Measurements from ENCODE around the gene BCAS3. TPM values are rescaled to one million over a fixed set of nuclear protein-coding genes. Genes with fewer than 3 reads are reported as not detected.

The BCAS3 gene
- total RNA-seq, 1 experiment from 2014 or later, result 26.3 TPM

DNA sequence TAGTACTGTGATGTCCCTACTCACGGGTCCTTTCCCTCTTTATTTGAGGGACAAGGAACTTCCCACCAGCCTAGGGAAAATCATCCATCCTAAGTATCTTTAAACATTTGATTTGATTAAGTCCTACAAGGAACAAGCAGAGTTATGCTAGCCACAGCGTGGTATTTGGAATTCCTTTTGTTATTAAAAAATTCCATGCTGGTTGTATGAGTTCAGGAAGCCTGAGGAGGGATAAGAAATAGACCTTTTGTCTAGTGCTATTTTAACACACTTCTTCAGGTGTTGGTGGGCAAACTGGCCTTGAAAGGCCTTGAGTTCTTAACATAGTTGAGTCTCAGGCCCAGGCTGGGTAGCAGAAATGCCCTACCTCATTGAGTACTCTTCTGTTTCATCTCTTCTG is 616.6 kb downstream of the BCAS3 start:
- BruUV-seq (replicated peaks), result no TSS peak
- ChIA-PET POLR2A (no interaction called here), CTCF (no interaction called here), RAD21 (ENCODE audit: low non-redundant PET in 1 of 2, low total read pairs in 2 of 2, uncharacterized antibody in 2 of 2, unreplicated experiment in 2 of 2) (no interaction called here)
- Histone ChIP-seq H3K4me1 (ENCODE audit: control insufficient read depth in 1 of 2, insufficient read depth in 2 of 2, low read length in 2 of 2) (peaks cover 0 to 7% of the 10 kb centered on the region in 2 experiments; a peak in 1 of 4 replicates), H3K4me3 (replicated peaks in 1 of 2; ENCODE audit: low read depth in 1 of 2, low read length in 2 of 2) (no peak overlapping the region), H3K79me2 (ENCODE audit: insufficient read depth, low read length) (no peaks in the 10 kb centered on the region), H3K27me3 (ENCODE audit: insufficient read depth, low read length) (0 out of 2 replicates have a peak, but pooled peaks cover 5% of the 10 kb centered on the region), H3K9me3 (ENCODE audit: control insufficient read depth in 1 of 2, insufficient read depth in 1 of 2, low read depth in 1 of 2, low read length in 2 of 2) (no peaks in the 10 kb centered on the region), H2AFZ (ENCODE audit: low read depth, low read length, poor library complexity, severe bottlenecking) (no peak overlapping the region), H3K9me2 (ENCODE audit: insufficient read depth) (no peaks in the 10 kb centered on the region), H3K27ac (ENCODE audit: low read depth, low read length) (no peak overlapping the region), H4K20me1 (ENCODE audit: insufficient read depth) (no peaks in the 10 kb centered on the region), H3K36me3 (ENCODE audit: control insufficient read depth in 1 of 2, insufficient read depth in 2 of 2, low read length in 2 of 2) (no peaks in the 10 kb centered on the region), H3K4me2 (ENCODE audit: low read length) (no peak overlapping the region), H3K9ac (ENCODE audit: low read length) (no peak overlapping the region)
- DNase-seq (ENCODE audit: low read depth, low spot score) (no peak), ATAC-seq (no peak)
- no peak for TF ChIP-seq POLR2AphosphoS5 (IDR thresholded peaks at IDR 0.05; ENCODE audit: low read depth, low read length)
- TF ChIP-seq CEBPB (IDR thresholded peaks at IDR 0.05; ENCODE audit: low read depth), result no peak
- no peak for TF ChIP-seq CBX3 (IDR thresholded peaks at IDR 0.05; ENCODE audit: low read depth)
- TF ChIP-seq, protein P1, sequence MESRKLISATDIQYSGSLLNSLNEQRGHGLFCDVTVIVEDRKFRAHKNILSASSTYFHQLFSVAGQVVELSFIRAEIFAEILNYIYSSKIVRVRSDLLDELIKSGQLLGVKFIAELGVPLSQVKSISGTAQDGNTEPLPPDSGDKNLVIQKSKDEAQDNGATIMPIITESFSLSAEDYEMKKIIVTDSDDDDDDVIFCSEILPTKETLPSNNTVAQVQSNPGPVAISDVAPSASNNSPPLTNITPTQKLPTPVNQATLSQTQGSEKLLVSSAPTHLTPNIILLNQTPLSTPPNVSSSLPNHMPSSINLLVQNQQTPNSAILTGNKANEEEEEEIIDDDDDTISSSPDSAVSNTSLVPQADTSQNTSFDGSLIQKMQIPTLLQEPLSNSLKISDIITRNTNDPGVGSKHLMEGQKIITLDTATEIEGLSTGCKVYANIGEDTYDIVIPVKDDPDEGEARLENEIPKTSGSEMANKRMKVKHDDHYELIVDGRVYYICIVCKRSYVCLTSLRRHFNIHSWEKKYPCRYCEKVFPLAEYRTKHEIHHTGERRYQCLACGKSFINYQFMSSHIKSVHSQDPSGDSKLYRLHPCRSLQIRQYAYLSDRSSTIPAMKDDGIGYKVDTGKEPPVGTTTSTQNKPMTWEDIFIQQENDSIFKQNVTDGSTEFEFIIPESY (IDR thresholded peaks at IDR 0.05; ENCODE audit: extremely low read depth, insufficient replicate concordance, low read length), result no peak
- TF ChIP-seq POLR2A (IDR thresholded peaks at IDR 0.05; ENCODE audit: borderline replicate concordance, extremely low read depth, insufficient read depth, insufficient read length), result no peak
- TF ChIP-seq YY1 (IDR thresholded peaks at IDR 0.05; ENCODE audit: extremely low read depth, insufficient replicate concordance, low read depth, low read length), result no peak
- TF ChIP-seq ELF1 (IDR thresholded peaks at IDR 0.05; ENCODE audit: borderline replicate concordance, low read depth), result no peak
- TF ChIP-seq ZNF274 (IDR thresholded peaks at IDR 0.05; ENCODE audit: low read depth, low read length), result no peak
- no peak for TF ChIP-seq EGR1 (IDR thresholded peaks at IDR 0.05; ENCODE audit: low read depth)
- TF ChIP-seq JUND (IDR thresholded peaks at IDR 0.05), result no peak
- no peak for TF ChIP-seq SP1 (IDR thresholded peaks at IDR 0.05; ENCODE audit: low read depth)
- TF ChIP-seq TCF7L2 (IDR thresholded peaks at IDR 0.05; ENCODE audit: borderline replicate concordance, extremely low read depth, insufficient read depth, insufficient read length), result no peak
- no peak for TF ChIP-seq SIN3A (IDR thresholded peaks at IDR 0.05; ENCODE audit: low read depth)
- no peak for TF ChIP-seq FOSL1 (IDR thresholded peaks at IDR 0.05; ENCODE audit: low read depth)
- TF ChIP-seq, protein P2, sequence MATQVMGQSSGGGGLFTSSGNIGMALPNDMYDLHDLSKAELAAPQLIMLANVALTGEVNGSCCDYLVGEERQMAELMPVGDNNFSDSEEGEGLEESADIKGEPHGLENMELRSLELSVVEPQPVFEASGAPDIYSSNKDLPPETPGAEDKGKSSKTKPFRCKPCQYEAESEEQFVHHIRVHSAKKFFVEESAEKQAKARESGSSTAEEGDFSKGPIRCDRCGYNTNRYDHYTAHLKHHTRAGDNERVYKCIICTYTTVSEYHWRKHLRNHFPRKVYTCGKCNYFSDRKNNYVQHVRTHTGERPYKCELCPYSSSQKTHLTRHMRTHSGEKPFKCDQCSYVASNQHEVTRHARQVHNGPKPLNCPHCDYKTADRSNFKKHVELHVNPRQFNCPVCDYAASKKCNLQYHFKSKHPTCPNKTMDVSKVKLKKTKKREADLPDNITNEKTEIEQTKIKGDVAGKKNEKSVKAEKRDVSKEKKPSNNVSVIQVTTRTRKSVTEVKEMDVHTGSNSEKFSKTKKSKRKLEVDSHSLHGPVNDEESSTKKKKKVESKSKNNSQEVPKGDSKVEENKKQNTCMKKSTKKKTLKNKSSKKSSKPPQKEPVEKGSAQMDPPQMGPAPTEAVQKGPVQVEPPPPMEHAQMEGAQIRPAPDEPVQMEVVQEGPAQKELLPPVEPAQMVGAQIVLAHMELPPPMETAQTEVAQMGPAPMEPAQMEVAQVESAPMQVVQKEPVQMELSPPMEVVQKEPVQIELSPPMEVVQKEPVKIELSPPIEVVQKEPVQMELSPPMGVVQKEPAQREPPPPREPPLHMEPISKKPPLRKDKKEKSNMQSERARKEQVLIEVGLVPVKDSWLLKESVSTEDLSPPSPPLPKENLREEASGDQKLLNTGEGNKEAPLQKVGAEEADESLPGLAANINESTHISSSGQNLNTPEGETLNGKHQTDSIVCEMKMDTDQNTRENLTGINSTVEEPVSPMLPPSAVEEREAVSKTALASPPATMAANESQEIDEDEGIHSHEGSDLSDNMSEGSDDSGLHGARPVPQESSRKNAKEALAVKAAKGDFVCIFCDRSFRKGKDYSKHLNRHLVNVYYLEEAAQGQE (IDR thresholded peaks at IDR 0.05; ENCODE audit: low read depth), result no peak
- intact Hi-C loops (cut with micrococcal nuclease), result no loop called here

Measured in HCT116 (cell line).